Retinal pigment epithelial cell (primary cell): ENCODE data around the gene BEGAIN.

ENCODE experiments used
- DNase-seq: peaks from one replicate; pipeline ENCODE4 v3.0.0-alpha.2; 2010; ENCODE audit warnings: low read depth
- H3K4me3 ChIP-seq: 2 replicates; pipeline ENCODE4 v1.5.1; 2011; ENCODE audit warnings: mild to moderate bottlenecking, low read length, control low read depth, moderate library complexity
- CTCF ChIP-seq: conservative IDR thresholded peaks from 2 replicates; pipeline ENCODE4 v1.5.1; 2011; ENCODE audit warnings: low read depth, low read length, control low read depth, inconsistent platforms

Gene BEGAIN

GRCh38 chr14:100605230-100605629 lies 18.0 kb upstream of the BEGAIN start:
- no peak for TF ChIP-seq CTCF
- DNase-seq = no peak
- no peak overlapping the region for H3K4me3 ChIP-seq

DNA sequence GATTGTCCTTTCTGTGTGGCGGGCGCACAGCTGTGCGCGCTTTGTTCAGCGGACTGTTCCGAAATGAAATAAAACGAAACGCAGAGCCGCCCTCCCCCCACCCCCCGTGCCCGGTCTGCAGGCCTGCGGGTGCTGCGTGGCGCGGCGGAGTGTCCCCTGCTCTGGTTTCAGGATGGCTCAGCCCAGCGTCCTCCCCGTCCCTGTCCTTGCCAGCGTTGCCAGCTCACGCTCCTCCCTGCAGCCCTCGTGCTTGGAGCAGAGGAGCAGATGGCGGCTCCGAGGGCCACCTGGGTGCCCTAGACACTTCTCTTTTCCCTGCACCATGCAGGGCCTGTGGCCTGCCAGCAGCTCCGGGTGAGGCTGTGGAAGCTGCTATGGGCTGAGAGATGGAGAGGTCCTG lies 17.5 kb upstream of the BEGAIN start:
- TF ChIP-seq CTCF = no peak
- no peak overlapping the region for H3K4me3 ChIP-seq
- no peak for DNase-seq

DNA sequence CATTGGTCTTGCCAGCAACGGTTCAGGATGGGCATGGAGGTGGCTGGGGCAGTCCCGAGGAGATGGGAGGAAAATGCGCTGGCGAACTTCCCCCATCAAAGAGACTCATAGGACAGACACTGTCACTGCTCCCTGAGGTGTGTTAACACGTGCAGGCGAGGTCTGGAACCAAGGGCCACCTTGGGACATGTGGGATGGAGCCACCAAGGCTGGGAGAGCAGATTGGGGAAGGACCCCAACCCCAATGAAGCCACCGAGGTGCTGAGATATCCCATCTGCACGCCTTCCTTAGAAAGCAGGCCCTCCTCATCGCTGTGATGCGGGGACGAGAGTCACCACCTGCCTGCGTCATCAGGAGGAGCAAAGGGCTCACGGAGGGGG lies 16.9 kb upstream of the BEGAIN start:
- TF ChIP-seq CTCF = no peak
- H3K4me3 ChIP-seq = no peak overlapping the region
- DNase-seq = no peak

- DNase-seq = no peak
- no peak overlapping the region for H3K4me3 ChIP-seq
- no peak for TF ChIP-seq CTCF
These were observed 16.3 kb upstream of the BEGAIN start for GRCh38 chr14:100603341-100604120.

GRCh38 chr14:100602621-100603230 lies 15.5 kb upstream of the BEGAIN start:
- no peak for DNase-seq
- H3K4me3 ChIP-seq = no peak overlapping the region
- TF ChIP-seq CTCF = no peak

- no peak for DNase-seq
- no peak overlapping the region for H3K4me3 ChIP-seq
These were observed 14.7 kb upstream of the BEGAIN start for GRCh38 chr14:100601914-100602313.

More at GRCh38 chr14:100601914-100602313, 14.7 kb upstream of the BEGAIN start:
- no peak for TF ChIP-seq CTCF
